Right lobe of liver (tissue), 4 donors: Measurements from ENCODE around the gene ATG4C.

Experiments
- POLR2A ChIP-seq: fragments of 450-650 bp; IDR thresholded peaks from one replicate; pipeline ENCODE4 v1.6.1; 2017; ENCODE audit warnings: antibody characterized with exemption, mild to moderate bottlenecking
- TF ChIP-seq, protein P1 (sequence below), 4 donors: fragments of 200-600 bp in 3 of 4; fragments of 450-650 bp in 1 of 4; IDR thresholded peaks; one replicate each; pipeline versions ENCODE4 v1.5.1 to v1.8.0; 2016 to 2022; ENCODE audit warnings: antibody characterized with exemption in 4 of 4, mild to moderate bottlenecking in 2 of 4
- donor health status: DM: no; HTN: no; CAD: no.
- donor health status: DM: no; HTN: no; CAD: no.
- donor health status: DM: no; HTN: yes; CAD: no.

DNA sequence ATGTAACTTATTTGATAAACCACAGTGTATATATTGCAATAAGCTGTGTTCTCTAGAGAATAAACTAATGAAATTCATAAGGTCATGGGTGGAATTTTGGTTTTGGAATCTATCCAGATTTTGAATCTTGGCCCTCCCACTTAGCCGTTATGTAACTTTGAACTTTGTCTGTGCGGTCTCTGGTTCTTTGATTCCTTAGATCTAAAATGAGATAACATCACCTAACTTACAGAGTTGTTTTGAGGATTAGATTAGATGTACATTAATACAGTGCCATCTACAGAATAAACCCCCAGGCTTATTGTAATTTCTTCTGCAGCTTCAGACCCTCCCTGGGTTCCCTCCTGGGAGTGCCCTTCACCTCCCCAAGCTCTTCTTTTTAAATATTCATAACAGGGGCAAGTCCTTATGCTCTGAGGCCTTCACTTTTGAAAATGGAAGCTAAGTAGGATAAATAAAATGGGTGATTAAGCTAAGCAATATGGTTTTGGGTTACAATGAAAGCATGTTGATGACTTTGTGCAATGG lies 124.3 kb downstream of the ATG4C start:
- no peak for TF ChIP-seq POLR2A
- TF ChIP-seq, protein P1, sequence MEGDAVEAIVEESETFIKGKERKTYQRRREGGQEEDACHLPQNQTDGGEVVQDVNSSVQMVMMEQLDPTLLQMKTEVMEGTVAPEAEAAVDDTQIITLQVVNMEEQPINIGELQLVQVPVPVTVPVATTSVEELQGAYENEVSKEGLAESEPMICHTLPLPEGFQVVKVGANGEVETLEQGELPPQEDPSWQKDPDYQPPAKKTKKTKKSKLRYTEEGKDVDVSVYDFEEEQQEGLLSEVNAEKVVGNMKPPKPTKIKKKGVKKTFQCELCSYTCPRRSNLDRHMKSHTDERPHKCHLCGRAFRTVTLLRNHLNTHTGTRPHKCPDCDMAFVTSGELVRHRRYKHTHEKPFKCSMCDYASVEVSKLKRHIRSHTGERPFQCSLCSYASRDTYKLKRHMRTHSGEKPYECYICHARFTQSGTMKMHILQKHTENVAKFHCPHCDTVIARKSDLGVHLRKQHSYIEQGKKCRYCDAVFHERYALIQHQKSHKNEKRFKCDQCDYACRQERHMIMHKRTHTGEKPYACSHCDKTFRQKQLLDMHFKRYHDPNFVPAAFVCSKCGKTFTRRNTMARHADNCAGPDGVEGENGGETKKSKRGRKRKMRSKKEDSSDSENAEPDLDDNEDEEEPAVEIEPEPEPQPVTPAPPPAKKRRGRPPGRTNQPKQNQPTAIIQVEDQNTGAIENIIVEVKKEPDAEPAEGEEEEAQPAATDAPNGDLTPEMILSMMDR (IDR thresholded peaks at IDR 0.05), result no peak
